Adrenal gland (tissue), 12 donors: ENCODE data around the gene MON1B. TPM values are rescaled to one million over a fixed set of nuclear protein-coding genes. Genes with fewer than 3 reads are reported as not detected.

ENCODE experiments used
- DNase-seq, 7 donors: peaks; one replicate each; pipeline ENCODE4 v3.0.0-alpha.2; 2019 to 2020
- H3K27ac ChIP-seq, 5 donors: fragments of 200-600 bp; sonication (generic) in 4 of 5; 1 replicate in 3 of 5; 2 replicates in 2 of 5; pipeline versions ENCODE4 v1.5.1 to v1.8.0; 2016 to 2020; ENCODE audit warnings: mild to moderate bottlenecking in 1 of 5
- H3K27me3 ChIP-seq: fragments of 200-600 bp; 2 replicates; pipeline ENCODE4 v1.8.0; 2021
- H3K36me3 ChIP-seq, 2 donors: fragments of 200-600 bp; replicated peaks in 1 of 2; 1 replicate in 1 of 2; 2 replicates in 1 of 2; pipeline versions ENCODE4 v1.5.1 to v1.8.0; 2018 to 2022
- H3K4me1 ChIP-seq, 2 donors: fragments of 200-600 bp; replicated peaks in 1 of 2; 1 replicate in 1 of 2; 2 replicates in 1 of 2; pipeline versions ENCODE4 v1.5.1 to v1.8.0; 2018 to 2021
- H3K4me3 ChIP-seq, 4 donors: fragments of 200-600 bp; sonication (generic) in 3 of 4; one replicate each; pipeline ENCODE4 v1.5.1; 2016 to 2018
- H3K9me3 ChIP-seq, 3 donors: fragments of 200-600 bp; sonication (generic) in 1 of 3; replicated peaks in 1 of 3; 1 replicate in 2 of 3; 2 replicates in 1 of 3; pipeline versions ENCODE4 v1.5.1 to v1.8.0; 2016 to 2021
- POLR2A ChIP-seq, 2 donors: fragments of 450-650 bp; IDR thresholded peaks; one replicate each; pipeline ENCODE4 v1.6.1; 2017; ENCODE audit warnings: antibody characterized with exemption in 2 of 2, mild to moderate bottlenecking in 2 of 2, moderate library complexity in 1 of 2
- WGBS, 4 donors: extraction: QIAGEN DNeasy Blood & Tissue Kit in 2 of 4; methylation state at CpG; one replicate each; pipeline versions ENCODE4 v1.1.5 to v1.1.7; 2013 to 2017; 5-methylcytosine and 5-hydroxymethylcytosine counted together
- intact Hi-C, 2 donors: fragments of 100-400 bp; cut with DNase I; formaldehyde crosslinking; loops; one replicate each; pipeline versions ENCODE4 v1.14.1 to v1.15.0; 2022 to 2023
- polyA plus RNA-seq, 3 donors: library from polyadenylated mRNA; stranded (reverse); fragments of 200-250 nt in 2 of 3; fragments of 350-450 nt in 1 of 3; fragmentation: Illumina TruSeq in 1 of 3; extraction: RNeasy Lipid Tissue Mini Kit (QIAGEN cat#74804) in 1 of 3; gene quantifications; one replicate each; pipeline ENCODE4 v1.2.3, GENCODE V29; 2013 to 2014
- total RNA-seq, 9 donors: library from RNA; depleted of rRNA in 4 of 9; stranded (reverse); fragments of >200 nt in 4 of 9; fragments of 120-200 nt in 1 of 9; fragmentation: NEBNext Ultra II Directional in 1 of 9; extraction: Animal tissue kit (Norgen Biotek cat#: 25700) in 1 of 9; gene quantifications; one replicate each; pipeline versions ENCODE4 v1.1.0 to v1.2.4, GENCODE V29; 2013 to 2023
- TF ChIP-seq, protein P1 (sequence below), 6 experiments: fragments of 450-650 bp in 4 of 6; fragments of 200-600 bp in 2 of 6; sonication (generic) in 1 of 6; IDR thresholded peaks; 1 replicate in 5 of 6; 2 replicates in 1 of 6; pipeline versions ENCODE4 v1.5.1 to v1.8.0; 2016 to 2021; ENCODE audit warnings: antibody characterized with exemption in 6 of 6, mild to moderate bottlenecking in 2 of 6, moderate library complexity in 1 of 6
- donor health status: healthy with polysubstance abuse.
- donor health status: Bipolar disorder and iron deficiency.
- donor health status: DM: yes; HTN: yes; CAD: no.
- donor health status: DM: no; HTN: no; CAD: no.
- donor health status: DM: no; HTN: no; CAD: no.
- donor health status: DM: yes; HTN: yes; CAD: no.

MON1B gene
- total and polyA plus RNA-seq, 12 donors = 7.5 to 94.0 (median 27.2) TPM

DNA sequence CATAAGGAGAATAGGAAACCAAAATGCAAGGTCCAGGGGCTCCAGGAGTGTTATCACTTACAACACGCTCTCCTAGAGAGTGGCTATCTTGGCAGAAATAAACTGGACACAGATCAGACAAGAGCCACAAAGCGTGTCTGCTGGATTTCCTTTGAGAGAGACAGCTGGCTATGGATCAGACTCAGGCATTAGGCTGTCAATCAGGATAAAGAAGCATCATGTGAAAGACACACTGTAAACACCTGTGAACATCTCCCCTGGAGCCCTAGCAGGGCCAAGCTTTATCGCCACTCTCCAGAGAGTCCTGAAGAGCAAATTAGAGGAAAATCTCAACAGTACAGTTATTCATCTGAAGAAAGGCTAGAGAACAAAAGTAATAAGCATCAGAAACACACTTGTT lies 34.2 kb downstream of the MON1B start:
- Histone ChIP-seq H3K4me3 (no peak overlapping the region), H3K27ac (no peak overlapping the region), H3K27me3 (no peaks in the 10 kb centered on the region), H3K9me3 (no peaks in the 10 kb centered on the region), H3K36me3 (no peaks in the 10 kb centered on the region), H3K4me1 (no peaks in the 10 kb centered on the region)
- DNase-seq = no peak
- TF ChIP-seq, protein P1, sequence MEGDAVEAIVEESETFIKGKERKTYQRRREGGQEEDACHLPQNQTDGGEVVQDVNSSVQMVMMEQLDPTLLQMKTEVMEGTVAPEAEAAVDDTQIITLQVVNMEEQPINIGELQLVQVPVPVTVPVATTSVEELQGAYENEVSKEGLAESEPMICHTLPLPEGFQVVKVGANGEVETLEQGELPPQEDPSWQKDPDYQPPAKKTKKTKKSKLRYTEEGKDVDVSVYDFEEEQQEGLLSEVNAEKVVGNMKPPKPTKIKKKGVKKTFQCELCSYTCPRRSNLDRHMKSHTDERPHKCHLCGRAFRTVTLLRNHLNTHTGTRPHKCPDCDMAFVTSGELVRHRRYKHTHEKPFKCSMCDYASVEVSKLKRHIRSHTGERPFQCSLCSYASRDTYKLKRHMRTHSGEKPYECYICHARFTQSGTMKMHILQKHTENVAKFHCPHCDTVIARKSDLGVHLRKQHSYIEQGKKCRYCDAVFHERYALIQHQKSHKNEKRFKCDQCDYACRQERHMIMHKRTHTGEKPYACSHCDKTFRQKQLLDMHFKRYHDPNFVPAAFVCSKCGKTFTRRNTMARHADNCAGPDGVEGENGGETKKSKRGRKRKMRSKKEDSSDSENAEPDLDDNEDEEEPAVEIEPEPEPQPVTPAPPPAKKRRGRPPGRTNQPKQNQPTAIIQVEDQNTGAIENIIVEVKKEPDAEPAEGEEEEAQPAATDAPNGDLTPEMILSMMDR (IDR thresholded peaks at IDR 0.05) = no peak
- TF ChIP-seq POLR2A (IDR thresholded peaks at IDR 0.05) = no peak
- 78 to 88% (median 81%) methylated on average over 3 of the region's 3 CpGs for WGBS, 4 donors
- intact Hi-C loops = no loop called here

DNA sequence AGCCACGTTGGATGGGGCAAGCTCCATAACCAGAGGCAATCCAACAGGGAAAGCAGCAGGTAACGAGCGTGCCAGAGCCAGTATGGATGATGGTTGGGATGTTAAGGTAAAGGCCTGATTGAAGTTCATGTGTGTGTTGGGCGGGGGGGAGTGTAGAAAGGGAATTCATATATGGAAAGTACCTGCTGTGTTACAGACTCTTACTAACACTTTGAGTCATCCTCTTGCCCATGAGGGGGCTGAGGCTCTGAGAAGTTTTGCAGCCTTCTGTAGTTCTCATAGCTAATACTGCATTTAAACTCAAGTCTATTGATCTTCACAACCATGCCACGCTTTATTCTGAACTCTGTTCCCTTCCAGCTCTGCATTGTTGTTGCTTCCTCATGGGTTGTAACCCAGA lies 36.8 kb downstream of the MON1B start:
- Histone ChIP-seq H3K4me3 (no peak overlapping the region), H3K36me3 (no peaks in the 10 kb centered on the region), H3K9me3 (no peaks in the 10 kb centered on the region), H3K27ac (no peak overlapping the region), H3K4me1 (no peaks in the 10 kb centered on the region), H3K27me3 (no peaks in the 10 kb centered on the region)
- no peak for DNase-seq
- intact Hi-C loops = no loop called here
- 81 to 91% (median 86%) methylated on average over 5 of the region's 5 CpGs for WGBS, 4 donors
- no peak for TF ChIP-seq POLR2A (IDR thresholded peaks at IDR 0.05)
- TF ChIP-seq, protein P1 (IDR thresholded peaks at IDR 0.05) = no peak

DNA sequence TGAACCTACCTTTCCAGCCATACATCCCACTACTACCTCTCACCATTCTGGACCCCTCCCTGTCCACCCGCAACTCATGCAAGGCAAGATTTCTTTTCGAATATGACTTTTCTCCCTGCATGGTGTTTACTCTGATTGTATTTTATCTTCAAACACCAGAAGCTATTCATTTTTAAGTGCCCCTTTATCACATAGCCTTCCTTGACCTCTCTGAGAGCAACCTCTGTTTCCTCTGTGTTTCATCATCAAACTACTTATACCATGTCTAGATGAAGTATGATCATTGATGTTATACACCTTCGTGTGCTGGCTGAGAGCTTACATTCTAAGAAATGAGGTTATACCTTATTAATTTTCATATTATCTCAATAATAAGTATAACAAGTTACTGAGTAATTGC lies 40.1 kb downstream of the MON1B start:
- H3K27ac ChIP-seq = no peak overlapping the region
- WGBS, 4 donors = 59 to 73% (median 71%) methylated on average over 3 of the region's 3 CpGs

DNA sequence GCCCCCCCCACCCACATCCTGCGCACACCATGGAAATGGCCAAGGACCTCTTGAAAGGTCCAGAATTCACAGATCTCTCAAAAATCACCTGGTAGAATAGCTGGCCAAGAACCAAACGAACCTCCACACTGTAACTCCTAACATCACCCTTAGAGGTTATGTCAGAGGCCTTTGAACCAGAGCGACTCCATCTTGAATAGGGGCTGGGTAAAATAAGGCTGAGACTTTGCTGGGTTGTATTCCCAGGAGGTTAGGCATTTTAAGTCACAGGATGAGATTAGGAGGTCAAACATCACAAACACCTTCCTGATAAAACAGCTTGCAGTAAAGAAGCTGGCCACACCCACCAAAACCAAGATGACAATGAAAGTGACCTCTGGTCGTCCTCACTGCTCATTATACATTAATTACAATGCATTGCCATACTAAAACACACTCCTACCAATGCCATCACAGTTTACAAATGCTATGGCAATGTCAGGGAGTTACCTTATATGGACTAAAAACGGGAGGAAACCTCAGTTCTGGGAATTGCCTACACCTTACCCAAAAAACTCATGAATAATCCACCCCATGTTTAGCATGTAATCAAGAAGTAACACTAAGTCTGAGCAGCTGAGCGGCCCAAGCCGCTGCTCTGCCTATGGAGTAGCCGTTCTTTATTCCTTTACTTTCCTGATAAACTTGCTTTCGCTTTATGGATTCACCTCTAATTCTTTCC lies 43.0 kb downstream of the MON1B start:
- Histone ChIP-seq H3K36me3 (no peaks in the 10 kb centered on the region), H3K4me3 (no peak overlapping the region), H3K4me1 (no peaks in the 10 kb centered on the region), H3K9me3 (no peaks in the 10 kb centered on the region), H3K27me3 (peaks cover 4% of the 10 kb centered on the region), H3K27ac (no peak overlapping the region)
- TF ChIP-seq POLR2A (IDR thresholded peaks at IDR 0.05) = no peak
- TF ChIP-seq, protein P1 (IDR thresholded peaks at IDR 0.05) = no peak
- DNase-seq = no peak
- intact Hi-C loops = no loop called here
- 60 to 71% (median 66%) methylated on average over 9 of the region's 9 CpGs for whole genome bisulfite sequencing, 4 donors

More for the DNA sequence above, 40.1 kb downstream of the MON1B start:
- Histone ChIP-seq H3K4me1 (no peaks in the 10 kb centered on the region), H3K4me3 (no peak overlapping the region), H3K9me3 (no peaks in the 10 kb centered on the region), H3K27me3 (peaks cover 4% of the 10 kb centered on the region), H3K36me3 (no peaks in the 10 kb centered on the region)
- intact Hi-C loops = no loop called here
- no peak for DNase-seq
- TF ChIP-seq, protein P1 (IDR thresholded peaks at IDR 0.05) = no peak
- TF ChIP-seq POLR2A (IDR thresholded peaks at IDR 0.05) = no peak
